ENCODE data around the gene SPIB.

GRCh38 chr19:50401605-50402450, 16.9 kb upstream of the SPIB start:
- TF ChIP-seq SNAI2 (CRISPR knock-in tag; IDR thresholded peaks at IDR 0.05) (no peak), ZNF8 (CRISPR knock-in tag; IDR thresholded peaks at IDR 0.05) (no peak), CREB5 (CRISPR knock-in tag; IDR thresholded peaks at IDR 0.05; ENCODE audit: low read depth) (no peak), ZFP30 (CRISPR knock-in tag; IDR thresholded peaks at IDR 0.05) (no peak), TOX (CRISPR knock-in tag; IDR thresholded peaks at IDR 0.05; ENCODE audit: borderline replicate concordance) (no peak), POU6F1 (CRISPR knock-in tag; IDR thresholded peaks at IDR 0.05; ENCODE audit: borderline replicate concordance, low read depth) (no peak), CSRNP3 (CRISPR knock-in tag; IDR thresholded peaks at IDR 0.05) (no peak), BACH2 (CRISPR knock-in tag; IDR thresholded peaks at IDR 0.05; ENCODE audit: borderline replicate concordance) (no peak), PATZ1 (CRISPR knock-in tag; IDR thresholded peaks at IDR 0.05; ENCODE audit: borderline replicate concordance) (no peak), PPARA (CRISPR knock-in tag; IDR thresholded peaks at IDR 0.05; ENCODE audit: borderline replicate concordance) (no peak), ARNTL (CRISPR knock-in tag; IDR thresholded peaks at IDR 0.05; ENCODE audit: borderline replicate concordance, low read depth) (no peak), ISL1 (CRISPR knock-in tag; IDR thresholded peaks at IDR 0.05) (no peak), TCF4 (CRISPR knock-in tag; IDR thresholded peaks at IDR 0.05; ENCODE audit: borderline replicate concordance) (no peak)
